NOMO-1 treated with dmso at 0.1 percent for 144 hours (cell line): ENCODE data around the gene C1QC.

Experiments used
- DNase-seq: peaks from one replicate; lab custom pipeline; 2025; ENCODE audit not compliant: unreplicated experiment; lab: John Stamatoyannopoulos, UW

C1QC gene

DNA sequence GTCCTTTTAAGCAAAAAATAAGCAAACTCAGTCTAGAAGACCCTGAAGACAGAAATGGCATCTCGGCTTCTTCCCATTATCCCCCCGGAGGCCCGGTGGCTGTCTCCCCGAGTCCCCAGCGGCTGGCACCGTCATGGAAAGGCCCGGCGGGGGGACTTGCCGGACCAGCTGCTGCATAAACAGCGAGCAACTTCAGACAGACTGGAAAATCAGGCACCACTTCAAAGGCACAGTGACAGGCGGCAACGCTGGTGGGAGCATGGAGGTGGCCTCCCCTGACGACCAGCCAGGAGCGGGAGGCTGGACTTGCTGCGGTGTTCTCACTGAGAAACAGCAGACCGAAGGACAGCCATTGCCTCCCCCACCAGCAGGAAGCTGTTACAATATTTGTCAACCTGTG is 25.4 kb upstream of the C1QC start:
- DNase-seq: no peak

DNA sequence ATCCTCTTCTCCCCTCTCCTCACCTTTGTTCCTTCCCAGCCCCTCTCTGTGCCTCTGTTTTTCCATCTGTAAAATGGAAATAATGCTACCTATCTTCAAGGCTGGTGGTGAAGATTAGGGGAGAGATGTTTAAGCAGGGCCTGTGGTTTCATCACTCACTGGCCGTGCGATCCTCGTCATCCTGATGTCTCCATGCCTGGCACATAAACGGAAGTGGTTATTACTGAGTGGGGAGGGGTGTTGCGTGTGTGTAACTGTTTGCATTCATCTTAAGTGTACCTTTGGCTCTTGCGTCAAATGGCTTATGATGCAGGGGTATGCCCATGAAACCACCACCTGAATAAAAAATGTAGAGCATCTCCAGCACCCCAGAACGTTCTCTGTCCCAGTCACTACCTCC is 24.2 kb upstream of the C1QC start:
- peak; percentile 71 for DNase-seq

DNA sequence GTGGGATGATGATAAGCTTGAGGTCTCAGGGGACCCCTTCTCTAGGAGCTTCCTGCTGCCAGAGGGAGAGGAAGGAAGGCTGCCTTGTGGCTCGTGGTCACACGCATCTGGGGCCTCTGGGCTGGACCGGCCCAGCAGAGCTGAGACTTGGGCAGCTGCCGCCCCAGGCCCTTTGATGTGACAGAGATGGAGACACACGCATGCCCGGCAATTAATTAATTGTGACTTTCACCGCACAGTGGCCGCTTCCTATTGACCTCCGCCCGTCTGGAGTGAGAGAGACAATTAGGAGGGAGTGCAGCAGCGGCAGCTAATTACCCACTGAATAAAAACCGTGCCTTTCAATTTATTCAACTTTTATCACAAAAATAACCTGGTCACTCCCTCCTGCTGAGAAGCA is 23.6 kb upstream of the C1QC start:
- DNase-seq: no peak

DNA sequence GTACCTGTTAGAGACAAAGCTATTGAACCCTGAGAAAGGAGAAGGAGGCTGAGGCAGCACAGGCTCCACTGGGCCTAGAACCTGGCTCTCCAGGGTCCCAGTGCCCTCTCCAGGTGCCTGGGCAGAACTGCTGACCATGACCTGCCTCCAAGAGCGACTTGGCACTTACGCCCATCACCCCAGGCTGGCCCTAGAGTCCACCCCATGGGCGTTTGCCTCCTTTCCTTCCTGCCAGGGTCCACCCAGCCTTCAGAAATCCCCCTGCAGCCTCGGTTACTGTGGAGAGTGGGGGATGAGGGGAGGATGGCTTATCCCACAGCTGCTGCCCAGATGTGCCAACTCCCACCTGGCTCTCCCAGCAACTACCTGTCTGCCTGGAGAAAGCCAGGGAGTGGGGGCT is 21.7 kb upstream of the C1QC start:
- no peak for DNase-seq

DNA sequence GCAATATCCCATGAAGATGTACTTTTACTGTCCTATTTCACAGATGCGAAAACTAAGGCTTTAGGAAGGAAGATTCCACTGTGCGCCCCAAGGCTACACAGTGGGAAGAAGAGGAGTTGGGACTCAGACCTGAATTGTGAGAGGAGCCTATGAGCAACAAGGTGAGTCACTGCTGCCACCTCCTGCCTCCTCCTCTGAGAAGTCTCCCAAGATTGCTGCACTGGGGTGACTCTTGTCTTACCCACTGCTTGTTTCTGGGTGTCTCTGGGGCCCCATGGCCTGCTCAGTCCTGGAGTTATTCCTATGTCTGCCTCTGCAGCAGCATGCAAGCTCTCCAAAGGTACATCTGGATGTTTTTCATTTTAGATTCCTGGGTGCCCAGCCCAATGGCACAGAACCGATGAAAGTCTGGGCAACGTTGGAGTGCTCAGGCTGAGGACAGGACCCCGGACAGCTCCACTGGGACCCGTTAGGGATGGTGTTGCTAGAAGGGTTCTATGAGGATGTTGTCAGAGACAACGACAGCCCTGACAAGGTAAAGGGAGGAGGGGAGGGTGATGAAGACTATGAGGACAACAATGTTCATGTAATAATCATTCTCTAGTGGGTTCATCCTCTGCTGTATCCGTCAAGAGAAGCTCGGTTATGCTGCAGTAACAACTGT is 18.0 kb upstream of the C1QC start:
- DNase-seq: no peak

DNA sequence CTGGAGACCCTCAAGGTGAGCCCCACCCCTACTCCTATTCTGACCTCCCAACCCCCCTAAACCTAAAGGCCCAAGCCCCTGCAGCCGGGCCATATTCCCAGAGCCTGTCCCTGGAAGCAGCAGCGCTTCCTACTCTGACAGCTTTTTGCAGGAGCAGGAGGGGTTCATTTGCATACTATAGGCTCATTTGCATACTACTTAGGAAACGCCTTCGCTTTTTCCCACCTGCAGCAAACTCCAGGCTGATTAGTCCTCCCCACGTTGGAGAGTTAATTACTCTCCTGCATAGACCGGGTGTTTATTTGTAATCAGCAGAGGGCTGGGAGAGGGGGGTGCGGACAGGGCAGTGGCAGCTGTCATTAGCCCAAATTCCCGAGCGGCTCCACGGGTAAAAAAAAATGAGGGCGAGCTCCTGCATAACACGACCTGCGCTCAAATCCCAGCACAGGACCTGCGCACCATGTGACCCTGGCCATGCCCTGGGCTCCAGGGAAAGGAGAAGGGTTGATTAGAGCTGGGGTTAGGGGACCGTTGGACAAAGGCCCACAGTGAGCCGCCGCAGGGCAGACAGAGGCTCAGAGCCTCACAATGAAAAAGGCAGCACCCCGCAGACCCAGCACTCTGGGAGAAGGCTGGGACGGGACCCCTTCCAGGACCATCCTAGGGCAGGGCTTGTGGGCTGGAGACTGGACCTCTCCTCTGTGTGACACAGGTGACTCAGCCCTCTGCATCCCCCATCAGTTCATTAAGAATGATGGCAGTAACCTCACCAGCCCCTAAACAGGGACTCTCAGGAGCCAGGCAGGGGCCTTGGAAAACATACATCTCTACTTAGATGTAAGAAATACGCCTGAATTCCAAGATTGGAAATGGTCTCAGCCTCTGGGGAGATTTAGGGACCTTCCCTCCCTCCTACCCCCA is 16.9 kb upstream of the C1QC start:
- DNase-seq: no peak

DNA sequence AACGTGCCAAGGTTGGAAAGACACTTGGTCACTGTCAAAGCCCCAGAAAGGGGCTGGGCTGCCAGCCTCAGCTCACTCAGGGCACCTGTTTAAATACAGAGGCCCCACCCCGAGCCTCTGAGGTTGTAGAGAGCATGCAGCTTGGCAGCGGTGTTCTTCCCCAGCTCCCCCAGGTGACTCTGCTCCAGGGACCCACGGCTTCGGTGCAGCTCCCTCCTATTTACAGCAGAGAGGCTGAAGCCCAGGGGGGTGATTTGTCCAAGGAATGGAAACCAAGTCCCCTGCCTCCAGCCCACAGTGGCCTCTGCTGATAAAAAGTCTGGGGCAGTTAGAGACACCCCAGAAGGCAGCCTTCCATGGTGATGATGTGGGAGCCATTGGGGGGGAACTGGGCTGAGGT is 16.1 kb upstream of the C1QC start:
- no peak for DNase-seq

DNA sequence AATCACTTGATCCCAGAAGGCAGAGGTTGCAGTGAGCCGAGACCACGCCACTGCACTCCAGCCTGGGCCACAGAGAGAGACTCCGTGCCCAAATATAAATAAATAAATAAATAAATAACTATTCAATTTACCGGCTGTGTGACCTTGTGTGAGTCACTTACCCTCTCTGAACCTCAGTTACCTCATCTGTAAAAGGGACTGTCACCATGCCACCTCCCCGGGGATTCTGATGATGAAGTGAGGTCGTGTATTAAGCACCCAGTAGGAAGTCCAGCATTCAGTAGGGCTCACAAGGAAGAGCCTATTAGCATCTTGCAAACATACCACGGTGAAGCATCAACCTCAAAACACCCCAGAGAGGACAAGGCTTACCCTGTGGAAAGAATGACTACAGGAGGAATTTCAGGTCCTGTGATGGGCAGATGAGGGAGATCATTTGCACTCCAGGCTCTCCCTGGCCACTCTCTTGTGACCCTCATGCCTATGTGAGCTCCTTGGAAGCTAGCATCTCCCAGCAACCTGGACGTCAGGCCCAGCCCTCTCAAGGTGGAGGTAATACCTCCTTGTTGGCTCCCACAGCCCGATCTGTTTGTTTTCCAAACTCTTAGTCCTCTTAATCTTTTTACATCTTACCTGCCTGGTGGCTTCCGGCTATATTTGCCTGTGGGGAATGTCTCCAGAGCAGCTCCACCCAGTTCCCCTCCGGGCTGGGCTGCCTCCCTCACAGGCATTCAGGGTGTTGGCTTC is 14.6 kb upstream of the C1QC start:
- no peak for DNase-seq

DNA sequence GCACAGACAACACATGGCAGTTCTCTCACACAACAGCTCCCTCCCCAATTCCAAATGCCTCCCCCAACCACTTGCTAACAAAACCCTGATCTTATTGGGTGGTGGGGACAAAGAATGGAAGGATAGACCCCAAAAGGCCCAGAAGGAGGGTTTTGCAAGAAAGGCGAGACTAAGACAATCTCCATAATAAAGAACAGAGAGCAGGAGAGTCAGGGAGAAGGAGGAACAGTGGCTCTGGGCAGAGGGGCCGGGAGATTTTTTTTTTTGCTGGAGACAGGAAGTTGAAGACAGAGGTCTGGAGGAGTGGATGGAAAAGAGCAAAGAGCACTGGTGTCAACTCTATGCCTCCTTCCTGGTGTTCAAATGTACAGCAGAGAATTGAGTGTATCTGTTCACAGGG is 13.5 kb upstream of the C1QC start:
- DNase-seq: no peak

DNA sequence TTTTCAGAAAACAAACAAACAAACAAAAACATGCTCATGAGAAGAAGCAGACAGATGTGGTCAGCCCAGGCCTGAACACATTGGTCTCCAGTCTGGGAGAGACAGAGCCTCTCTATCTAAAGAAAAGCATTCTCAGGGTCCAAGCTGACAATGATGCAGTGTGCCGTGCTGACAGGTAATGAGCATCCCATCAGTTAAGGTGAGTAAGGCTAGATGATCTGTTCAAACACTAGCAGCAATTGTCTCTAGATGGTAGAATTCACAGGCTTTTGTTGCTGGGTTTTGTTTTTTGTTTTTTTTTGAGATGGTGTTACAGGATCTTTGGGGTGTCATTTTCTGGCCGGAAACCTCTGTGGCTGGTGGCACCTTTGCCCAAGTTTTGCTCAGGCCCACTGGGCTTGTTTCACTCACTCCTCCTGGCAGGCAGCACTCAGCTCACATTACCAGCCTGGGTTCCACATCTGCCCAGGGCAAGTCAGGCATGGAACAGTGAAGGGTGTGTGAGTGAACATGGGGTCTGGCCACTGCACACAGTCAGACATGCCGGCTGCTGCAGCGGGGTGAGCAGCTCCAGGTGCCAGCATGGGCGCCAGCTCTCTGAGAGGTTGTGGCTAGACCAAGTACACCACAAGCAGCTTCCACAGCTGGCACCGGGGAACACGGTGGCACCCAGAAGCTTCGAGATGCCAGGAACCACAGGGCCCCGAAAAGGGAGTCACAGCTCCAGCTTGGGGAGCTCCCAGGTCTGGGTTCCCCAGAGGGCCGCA is 9.6 kb upstream of the C1QC start:
- no peak for DNase-seq

DNA sequence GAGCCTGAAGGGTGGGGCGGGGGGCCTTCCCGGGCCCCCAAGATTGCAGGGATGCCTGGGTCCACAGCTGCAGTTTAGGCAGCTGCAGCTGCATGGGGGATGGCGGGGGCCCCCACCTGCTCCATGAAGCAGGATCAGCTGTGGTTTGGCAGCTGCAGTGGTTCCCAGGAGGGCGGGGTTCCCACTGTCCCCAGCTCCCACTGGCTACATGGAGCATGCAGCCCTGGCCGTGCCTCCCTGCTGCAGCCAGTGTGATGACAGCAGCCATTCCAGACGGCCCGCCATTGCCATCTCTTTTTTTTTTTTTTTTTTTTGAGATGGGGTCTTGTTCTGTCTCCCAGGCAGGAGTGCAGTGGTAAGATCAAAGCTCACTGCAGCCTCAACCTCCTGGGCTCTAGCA is 8.0 kb upstream of the C1QC start:
- DNase-seq: no peak

DNA sequence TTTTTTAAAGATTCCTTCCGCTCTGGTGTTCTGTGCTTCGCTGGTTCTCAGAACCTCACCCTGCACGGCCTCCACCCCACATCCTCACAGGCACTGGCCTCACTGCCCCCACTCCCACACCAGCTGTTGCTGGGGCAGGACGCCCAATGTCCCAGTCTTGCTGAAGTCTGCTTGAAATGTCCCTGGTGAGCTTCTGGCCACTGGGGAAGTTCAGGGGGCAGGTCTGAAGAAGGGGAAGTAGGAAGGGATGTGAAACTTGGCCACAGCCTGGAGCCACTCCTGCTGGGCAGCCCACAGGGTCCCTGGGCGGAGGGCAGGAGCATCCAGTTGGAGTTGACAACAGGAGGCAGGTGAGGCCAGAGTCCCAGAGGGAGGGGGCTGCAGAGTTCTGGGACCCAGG is 7.1 kb upstream of the C1QC start, which contains the start of gene C1QA:
Gene C1QA, plus strand, starts transcription at position 276 of the 400 bp plus-strand sequence. CDS start 989 bp downstream, outside the sequence.
- DNase-seq: peak; percentile 55

DNA sequence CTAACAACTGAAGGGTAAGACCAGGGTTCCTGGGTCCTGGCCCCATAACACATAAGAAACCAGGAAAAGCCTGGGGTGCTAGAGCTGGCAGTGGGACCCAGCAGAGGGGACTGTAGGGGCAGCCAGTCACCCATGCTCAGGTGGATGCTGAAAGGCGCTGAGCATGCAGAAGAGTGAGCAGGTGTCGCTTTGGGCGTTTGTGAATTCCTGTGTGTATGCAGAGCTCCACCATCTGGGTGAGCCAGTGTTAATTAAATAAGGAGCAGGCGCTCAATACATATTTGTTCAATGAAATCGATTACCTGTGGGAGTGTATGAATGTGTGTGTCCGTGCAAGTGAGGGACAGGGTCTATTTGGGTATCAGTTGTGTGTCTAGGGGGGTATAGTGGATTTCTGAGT is 6.5 kb upstream of the C1QC start:
- DNase-seq: no peak

DNA sequence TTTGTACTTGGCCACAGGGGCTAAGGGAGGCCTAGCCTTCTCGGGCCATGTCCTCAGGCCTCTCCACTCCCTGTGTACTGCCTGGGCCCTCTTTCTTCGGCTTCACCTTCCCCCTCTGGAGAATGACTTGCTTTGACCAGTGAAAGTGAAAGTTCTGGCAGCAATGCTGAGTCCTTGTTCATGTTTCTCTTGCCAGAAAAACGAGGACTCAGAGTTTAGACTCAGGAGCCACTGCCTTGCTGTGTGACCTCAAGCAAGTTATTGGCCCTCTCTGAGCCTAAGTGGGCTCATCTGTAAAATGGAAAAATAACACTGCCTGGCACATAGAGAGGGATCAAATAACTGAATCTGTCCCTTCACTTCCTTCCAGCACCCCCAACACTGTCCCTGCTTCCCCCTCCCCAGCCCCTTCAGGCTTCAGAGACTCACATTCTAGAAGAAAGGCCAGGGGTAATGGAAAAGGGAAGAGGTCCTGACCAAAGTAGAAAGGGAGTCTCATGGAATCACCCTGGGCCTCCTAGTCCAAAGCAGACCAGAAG is 5.5 kb upstream of the C1QC start:
- DNase-seq: no peak

DNA sequence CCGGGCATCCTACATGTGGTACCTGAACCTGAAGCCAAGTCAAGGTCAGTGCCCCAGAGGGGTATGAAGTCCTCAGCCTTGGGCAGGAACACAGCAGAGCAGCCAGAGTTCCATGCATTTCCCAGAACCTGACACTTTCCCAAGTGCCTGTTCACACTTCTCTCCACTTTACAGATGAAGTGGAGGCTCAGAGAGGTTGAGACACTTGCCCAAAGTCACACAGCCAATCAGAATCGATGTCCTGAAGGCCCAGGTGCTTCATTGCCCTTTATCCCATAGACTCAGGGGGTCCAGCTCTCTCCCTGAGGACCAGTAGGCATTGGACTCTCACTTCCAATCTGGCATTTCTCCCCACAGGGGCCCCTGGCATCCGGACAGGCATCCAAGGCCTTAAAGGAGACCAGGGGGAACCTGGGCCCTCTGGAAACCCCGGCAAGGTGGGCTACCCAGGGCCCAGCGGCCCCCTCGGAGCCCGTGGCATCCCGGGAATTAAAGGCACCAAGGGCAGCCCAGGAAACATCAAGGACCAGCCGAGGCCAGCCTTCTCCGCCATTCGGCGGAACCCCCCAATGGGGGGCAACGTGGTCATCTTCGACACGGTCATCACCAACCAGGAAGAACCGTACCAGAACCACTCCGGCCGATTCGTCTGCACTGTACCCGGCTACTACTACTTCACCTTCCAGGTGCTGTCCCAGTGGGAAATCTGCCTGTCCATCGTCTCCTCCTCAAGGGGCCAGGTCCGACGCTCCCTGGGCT is 4.8 kb upstream of the C1QC start:
- no peak for DNase-seq

DNA sequence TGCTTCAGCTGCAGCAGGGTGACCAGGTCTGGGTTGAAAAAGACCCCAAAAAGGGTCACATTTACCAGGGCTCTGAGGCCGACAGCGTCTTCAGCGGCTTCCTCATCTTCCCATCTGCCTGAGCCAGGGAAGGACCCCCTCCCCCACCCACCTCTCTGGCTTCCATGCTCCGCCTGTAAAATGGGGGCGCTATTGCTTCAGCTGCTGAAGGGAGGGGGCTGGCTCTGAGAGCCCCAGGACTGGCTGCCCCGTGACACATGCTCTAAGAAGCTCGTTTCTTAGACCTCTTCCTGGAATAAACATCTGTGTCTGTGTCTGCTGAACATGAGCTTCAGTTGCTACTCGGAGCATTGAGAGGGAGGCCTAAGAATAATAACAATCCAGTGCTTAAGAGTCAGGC is 4.1 kb upstream of the C1QC start:
- no peak for DNase-seq

DNA sequence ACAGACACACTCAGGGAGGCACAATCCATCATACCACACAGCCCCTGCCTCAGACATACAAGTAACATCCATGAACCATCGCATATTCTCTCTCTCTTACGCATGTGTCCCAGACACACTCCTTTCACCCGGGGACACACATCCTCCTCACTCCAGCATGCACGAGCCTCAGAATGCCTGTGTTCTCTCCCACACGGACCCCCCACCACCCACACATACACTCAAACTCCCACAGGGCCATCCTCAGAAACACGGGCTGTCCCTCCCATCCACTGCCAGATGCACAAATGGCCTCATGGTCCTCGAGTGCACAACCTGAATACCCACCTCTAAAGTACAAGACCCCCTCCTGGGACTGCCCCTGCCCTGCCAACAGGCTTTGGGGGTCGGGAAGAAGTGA is 2.2 kb upstream of the C1QC start:
- no peak for DNase-seq

DNA sequence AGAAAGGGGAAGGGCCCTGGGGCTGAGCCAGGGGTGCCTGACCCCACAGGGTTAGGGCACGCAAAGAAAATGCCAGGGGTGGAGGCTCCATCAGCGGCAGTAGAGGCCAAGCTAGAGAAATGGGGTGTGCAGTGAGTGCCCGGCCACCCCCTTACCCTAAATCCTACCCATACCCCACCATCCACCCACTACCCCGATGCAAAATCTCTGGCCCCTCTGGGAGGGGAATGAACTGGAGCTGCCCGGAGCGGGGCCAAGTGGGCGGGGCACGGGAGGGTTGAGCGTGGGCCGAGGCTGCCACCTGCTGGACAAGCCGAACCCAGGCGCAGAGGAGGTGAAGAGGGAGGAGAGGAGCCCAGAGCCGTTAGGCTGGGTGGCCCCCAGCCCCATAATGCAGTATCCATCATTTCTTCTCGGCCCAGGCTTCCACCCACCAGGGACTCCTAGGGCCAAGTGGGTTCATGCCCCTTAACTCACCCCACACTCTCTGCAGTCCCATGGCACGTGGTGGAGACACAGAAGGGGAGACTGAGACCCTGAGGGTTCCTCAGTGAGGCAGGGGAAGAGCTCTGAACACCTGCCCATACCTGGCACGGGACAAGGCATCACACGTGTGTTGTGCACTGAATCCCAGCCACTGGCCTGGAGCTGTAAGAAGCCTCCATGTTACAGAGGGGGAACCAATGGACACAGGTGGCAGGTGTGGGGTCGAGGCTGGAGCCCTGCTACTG is 1.4 kb upstream of the C1QC start:
- peak; percentile 27 for DNase-seq

DNA sequence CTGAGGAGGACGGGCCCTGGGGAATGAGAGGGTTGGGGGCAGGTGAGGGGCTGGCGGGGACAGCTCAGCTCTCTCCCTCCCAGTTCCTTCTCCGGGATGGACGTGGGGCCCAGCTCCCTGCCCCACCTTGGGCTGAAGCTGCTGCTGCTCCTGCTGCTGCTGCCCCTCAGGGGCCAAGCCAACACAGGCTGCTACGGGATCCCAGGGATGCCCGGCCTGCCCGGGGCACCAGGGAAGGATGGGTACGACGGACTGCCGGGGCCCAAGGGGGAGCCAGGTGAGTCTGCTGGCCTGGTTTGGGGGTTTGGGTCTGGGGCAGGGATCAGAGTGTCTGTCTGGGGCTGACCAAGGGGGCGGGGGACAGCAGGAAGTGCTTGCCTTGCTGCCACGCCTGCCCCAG is 495 bp downstream of the C1QC start:
- no peak for DNase-seq
